Activated T-helper 9 cell treated with anti-CD3 and anti-CD28 coated beads, Interleukin-2, amount 50 U/mL, for 16 hours (primary cell): Measurements from ENCODE around the gene ELOVL7.
"Not testable (repeated sequence)": the region's sequence is repeated elsewhere in the genome, so short reads cannot be mapped to it uniquely, and the experiment has no call there.

ENCODE experiments used
- DNase-seq: peaks from one replicate; pipeline ENCODE4 v3.0.0-alpha.2; 2020; ENCODE audit warnings: low read depth

ELOVL7 gene

GRCh38 chr5:60829490-60830266 is 14.4 kb downstream of the ELOVL7 start:
- no peak for DNase-seq

- no peak for DNase-seq
Measured at GRCh38 chr5:60827201-60827600, 16.9 kb downstream of the ELOVL7 start.

- DNase-seq, result no peak
Measured at GRCh38 chr5:60826653-60827052, 17.4 kb downstream of the ELOVL7 start.

- DNase-seq, result no peak
Measured at GRCh38 chr5:60823574-60823973, 20.5 kb downstream of the ELOVL7 start.

DNA sequence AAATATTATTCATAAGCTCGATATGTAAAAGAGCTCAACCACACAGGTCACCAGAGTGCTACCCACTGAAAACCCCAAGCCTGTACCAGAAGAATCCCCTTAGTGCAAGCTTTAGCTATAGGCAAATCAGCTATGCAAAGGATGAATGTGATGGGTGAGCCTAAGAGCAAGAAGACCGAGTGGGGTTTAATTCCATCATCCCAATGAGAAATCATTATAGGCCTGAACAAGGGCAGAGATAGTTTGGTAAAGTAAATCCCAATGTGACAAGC is 21.8 kb downstream of the ELOVL7 start:
- DNase-seq, result no peak

GRCh38 chr5:60821488-60822284 is 22.4 kb downstream of the ELOVL7 start:
- DNase-seq, result no peak

GRCh38 chr5:60820593-60821487 is 23.2 kb downstream of the ELOVL7 start:
- no peak for DNase-seq

- DNase-seq, result not testable (repeated sequence)
Measured at GRCh38 chr5:60816138-60816537, 27.9 kb downstream of the ELOVL7 start.

DNA sequence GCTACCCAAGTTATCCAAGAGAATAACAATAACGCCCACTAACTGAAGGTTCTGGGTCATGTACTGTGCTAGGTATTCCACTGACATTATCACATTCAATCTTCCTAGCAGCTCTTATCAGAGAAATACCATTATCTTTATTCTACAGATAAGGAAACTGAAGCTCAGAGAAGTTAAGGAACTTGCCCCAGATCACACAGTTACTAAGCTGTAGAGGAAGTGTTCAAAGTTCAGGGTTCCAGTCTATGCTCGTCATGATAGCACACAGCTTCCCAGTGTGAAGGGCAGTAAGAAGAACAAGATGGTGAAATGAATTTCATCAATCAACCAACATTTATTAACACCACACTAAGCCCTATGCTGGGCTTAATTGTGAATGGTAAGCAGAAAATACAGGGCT is 29.6 kb downstream of the ELOVL7 start:
- DNase-seq, result no peak

DNA sequence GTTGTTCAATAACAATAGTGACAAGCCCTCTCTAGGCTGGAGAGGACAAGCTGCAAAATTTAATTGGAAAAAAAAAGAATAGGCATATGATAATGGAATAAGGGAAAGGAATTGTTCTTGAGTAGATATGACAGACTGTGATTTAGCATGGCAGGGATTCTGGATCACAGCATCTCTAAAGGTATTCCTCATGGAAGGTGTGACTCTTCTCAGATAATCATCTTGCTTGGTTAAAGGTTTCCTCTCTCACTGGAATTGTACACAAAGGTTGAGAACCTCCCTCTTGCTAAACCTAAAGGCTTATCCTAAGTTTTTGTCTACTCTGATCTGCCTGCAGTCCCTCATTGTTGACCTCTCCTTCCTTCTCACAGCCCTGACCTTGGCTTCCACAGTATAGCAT is 31.6 kb downstream of the ELOVL7 start:
- no peak for DNase-seq

GRCh38 chr5:60811105-60811504 is 33.0 kb downstream of the ELOVL7 start:
- DNase-seq, result no peak

DNA sequence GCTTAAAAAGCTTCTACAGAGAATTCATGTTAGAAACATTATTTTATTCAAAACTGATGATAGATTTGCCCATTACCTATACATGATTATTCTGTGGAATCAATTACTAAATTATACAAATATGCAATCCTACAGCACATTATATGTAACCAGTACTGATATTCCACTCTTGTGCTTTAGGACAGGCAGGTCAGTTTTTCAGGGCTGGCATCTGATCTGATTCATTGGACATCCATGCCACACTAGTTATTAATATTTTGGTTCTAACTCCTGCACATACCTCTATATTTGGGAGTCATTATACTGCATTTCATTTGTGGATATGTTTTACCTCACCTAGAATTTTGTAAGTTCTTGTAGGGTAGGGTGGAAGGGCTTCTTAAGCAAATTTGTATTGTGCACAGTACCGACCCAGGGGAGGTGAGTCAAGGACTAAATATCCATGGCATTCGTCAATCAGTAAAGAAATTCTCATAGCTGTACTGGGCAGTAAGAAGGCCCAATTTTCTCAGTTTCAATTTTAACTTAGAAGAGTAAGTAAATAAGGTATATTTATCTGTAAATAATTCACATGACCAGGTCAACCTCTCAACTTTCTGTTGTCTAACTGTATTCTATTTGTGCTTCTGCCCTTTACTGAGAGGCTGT is 33.5 kb downstream of the ELOVL7 start:
- no peak for DNase-seq

DNA sequence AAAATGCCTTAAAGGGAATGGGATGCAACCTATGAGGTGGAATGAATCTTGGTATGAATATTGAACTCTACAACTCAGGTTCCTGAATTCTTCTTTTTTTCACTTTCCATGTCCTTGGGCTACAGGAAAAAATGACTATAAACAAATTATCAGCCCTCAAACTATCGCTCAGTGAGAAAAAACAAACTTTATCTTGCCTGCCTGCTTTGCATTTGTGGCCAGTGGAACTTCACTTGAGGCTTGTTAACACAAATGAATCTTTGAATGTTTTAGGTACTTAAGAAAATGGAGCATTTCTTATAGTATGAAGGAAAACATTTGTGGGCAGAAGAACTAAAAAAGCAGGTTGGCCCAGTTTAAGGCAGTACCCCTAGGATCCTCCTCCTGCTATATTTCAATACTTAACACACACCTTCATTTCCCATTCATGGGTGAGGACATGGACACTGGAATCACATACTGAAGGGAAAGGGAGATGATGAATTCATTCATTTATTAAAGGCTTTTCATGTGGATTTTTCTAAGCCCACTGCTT is 34.1 kb downstream of the ELOVL7 start:
- no peak for DNase-seq

- no peak for DNase-seq
Measured at GRCh38 chr5:60806591-60807243, 37.4 kb downstream of the ELOVL7 start.

DNA sequence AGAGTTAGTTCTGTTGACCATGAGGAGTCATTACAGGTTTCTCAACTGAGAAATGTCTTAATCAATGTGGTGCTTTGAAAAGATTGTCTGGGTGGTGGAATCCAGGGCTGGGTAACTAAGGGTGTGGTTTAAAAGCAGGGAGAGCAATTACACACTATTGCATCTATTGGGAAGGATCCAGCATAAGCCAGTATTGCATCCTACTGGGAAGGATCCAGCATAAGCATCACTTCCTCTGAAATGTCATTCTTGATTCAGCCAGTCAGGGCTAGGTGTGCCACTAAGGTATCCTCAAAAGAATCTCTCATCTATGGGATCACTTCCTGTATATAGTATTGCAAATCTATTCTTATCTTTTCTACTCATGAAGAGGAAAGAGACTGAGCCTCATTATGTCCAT is 38.6 kb downstream of the ELOVL7 start:
- no peak for DNase-seq

DNA sequence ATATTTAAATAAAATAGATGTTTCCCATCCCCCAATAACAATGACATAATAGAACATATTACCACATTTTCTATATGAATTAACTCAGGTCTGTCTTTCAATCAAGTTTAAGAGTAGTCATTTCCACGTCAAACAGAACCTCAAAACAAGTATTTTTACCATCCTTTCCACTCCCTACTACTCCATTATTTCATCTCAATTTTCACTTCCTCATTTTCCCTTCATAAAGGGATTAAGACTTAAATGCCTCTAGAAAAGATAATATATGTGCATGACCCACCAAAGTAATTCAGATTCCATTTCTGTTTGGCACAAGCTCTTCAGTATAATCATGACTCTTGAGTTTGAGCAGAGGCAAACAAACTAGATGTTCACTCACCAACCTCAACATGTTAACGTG is 40.4 kb downstream of the ELOVL7 start:
- no peak for DNase-seq

DNA sequence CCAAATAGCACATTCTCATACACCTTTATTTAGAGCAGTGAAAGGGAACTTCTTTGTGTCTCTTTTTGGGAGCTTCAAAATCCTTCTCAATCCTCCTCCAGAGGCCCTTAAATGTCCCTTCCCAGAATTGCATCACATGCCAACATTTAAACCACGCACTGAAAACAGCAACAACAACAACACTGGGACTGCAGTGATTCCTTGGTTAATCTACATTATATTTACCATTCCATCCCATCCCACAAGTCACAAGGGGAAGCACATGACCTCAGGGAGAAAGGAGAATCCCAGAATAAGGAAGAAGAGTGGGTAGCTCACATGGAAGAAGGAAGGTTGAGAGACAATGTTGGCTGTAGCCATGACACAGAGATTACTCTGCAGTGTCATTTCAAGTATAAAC is 41.1 kb downstream of the ELOVL7 start:
- no peak for DNase-seq

DNA sequence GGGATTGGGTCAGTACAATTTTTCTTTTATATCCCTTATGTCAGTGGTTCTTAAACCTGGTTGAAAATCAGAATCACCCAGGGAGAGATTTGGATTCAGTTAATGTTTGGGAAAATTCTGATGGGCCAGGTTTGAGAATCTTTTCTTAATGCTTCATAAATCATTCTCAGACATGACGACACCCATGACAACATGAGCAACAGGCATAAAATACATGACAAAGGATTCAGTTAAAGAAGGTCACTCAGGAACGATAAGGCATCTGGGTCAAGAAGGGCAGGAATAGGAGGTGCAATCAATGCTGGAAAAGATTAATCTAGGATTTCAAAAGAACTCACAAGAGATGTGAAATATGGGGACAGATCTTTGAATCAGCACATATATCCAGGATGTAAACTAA is 41.8 kb downstream of the ELOVL7 start:
- no peak for DNase-seq

DNA sequence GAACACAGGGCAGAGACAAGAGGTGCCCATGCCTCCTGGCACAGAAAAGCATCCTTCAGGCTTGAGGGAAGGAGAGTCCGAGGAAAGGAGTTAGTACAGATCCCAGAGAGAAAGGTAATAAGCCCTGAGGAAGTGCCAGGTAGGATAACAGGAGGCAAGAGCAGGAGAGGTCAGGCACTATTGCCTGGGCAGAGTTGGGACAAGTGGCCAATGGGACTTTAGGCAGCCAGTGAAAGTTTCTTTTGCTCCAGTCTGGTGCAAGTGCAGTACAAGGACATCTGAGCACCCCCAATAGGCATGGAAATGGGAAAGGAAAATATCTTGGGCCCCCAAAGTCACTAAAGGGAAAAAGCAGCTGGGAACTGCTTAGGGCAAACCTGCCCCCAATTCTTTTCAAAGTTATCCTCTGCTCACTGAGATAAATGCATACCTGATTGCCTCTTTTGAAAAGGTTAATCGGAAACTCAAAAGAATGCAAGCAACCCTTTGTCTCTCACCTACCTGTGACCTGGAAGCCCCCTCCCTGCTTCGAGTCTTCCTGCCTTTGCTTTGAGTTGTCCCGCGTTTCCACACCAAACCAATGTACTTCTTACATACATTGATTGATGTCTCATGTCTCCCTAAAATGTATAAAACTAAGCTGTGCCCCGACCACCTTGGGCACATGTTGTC is 46.5 kb downstream of the ELOVL7 start:
- no peak for DNase-seq

DNA sequence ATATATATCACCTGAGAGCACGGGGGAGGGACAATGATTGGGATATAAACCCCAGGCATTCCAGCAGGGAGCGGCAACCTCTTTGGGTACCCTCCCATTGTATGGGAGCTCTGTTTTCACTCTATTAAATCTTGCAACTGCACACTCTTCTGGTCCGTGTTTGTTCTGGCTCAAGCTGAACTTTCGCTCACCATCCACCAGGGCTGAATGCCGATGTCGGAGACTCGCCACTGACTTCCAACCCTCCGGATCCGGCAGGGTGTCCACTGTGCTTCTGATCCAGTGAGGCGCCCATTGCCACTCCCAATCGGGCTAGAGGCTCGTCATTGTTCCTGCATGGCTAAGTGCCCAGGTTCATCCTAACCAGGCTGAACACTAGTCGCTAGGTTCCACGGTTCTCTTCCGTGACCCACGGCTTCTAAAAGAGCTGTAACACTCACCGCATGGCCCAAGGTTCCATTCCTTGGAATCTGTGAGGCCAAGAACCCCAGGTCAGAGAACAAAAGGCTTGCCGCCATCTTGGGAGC is 48.6 kb downstream of the ELOVL7 start:
- not testable (repeated sequence) for DNase-seq

DNA sequence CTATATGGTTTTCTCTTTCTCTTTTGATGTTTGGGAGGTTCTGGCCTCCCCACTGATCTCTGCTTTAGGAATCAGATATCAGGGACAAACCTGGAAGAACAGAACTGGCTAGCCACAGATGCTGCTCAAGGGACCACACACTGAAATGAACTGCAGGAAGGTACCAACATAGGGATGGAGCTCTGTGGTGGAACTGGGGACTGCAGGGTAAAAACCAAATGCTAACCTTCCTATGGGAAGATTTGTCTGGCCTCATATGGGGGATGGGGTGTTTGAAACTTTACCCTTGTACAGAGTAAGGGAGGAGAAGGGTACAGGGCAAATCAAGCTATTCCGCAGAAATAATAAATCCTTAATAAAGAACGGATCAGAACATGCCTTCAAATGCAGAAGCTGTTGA is 49.4 kb downstream of the ELOVL7 start:
- no peak for DNase-seq
